ENCODE data around the gene SPATA20. TPM values are rescaled to one million over a fixed set of nuclear protein-coding genes. Genes with fewer than 3 reads are reported as not detected.

The SPATA20 gene
- total and polyA plus RNA-seq, 2 of the 4 experiments (the other 2 are of a cell fraction), result 17.0 to 35.0 TPM

- CTCF ChIA-PET, result interaction anchor here (1.2 kb wide), 1 partner anchor 12 kb away, joined by 5 read pairs; no protein-coding TSS in a partner anchor
- intact Hi-C loops (cut with micrococcal nuclease) (no loop called here), dilution Hi-C loops (cut with HindIII; ENCODE audit: low sequenced_read_pairs, unreplicated experiment) (no loop called here)
Measured at GRCh38 chr17:50563092-50563511, 16.1 kb downstream of the SPATA20 start.

More at GRCh38 chr17:50563092-50563511, 16.1 kb downstream of the SPATA20 start:
- Histone ChIP-seq H3K4me1 (ENCODE audit: control insufficient read depth, insufficient read depth, low read length) (peaks cover 9% of the 10 kb centered on the region; the same call in 1 of the 2 replicates), H2AFZ (replicated peaks; ENCODE audit: low read length, poor library complexity) (no peak overlapping the region), H3K18ac (ENCODE audit: low read depth, low read length) (no peak overlapping the region), H3K4ac (ENCODE audit: low read depth, low read length) (no peak overlapping the region), H2AK9ac (replicated peaks; ENCODE audit: low read depth, low read length, poor library complexity) (no peak overlapping the region), H3K4me3 (ENCODE audit: insufficient read depth, low read depth, low read length) (no peak overlapping the region), H3K56ac (ENCODE audit: extremely low read depth, insufficient read depth, low read length) (no peak overlapping the region), H4K20me1 (ENCODE audit: insufficient read depth, low read length) (peaks cover 3% of the 10 kb centered on the region; the same call in 1 of the 2 replicates), H3K9ac (ENCODE audit: low read depth, low read length) (no peak overlapping the region), H2BK5ac (ENCODE audit: low read depth, low read length, poor library complexity, severe bottlenecking) (no peak overlapping the region), H2BK20ac (ENCODE audit: low read depth, low read length) (no peak overlapping the region), H2BK120ac (ENCODE audit: low read depth, low read length) (no peak overlapping the region), H3K9me1 (ENCODE audit: insufficient read depth, low read length) (0 out of 2 replicates have a peak, but pooled peaks cover 5% of the 10 kb centered on the region), H3K23ac (ENCODE audit: low read depth, low read length) (no peak overlapping the region), H3K27ac (ENCODE audit: insufficient read depth, low read length) (no peak overlapping the region), H3K27me3 (ENCODE audit: control insufficient read depth, insufficient read depth, low read length) (peaks cover 83% of the 10 kb centered on the region), H3K14ac (replicated peaks; ENCODE audit: low read depth, low read length) (no peak overlapping the region), H4K8ac (ENCODE audit: low read depth in 2 of 2, low read length in 2 of 2) (no peak overlapping the region), H3K9me3 (ENCODE audit: control insufficient read depth, insufficient read depth, low read length) (no peaks in the 10 kb centered on the region), H4K91ac (ENCODE audit: insufficient read depth, low read depth, low read length) (no peak overlapping the region), H3K36me3 (ENCODE audit: control insufficient read depth, insufficient read depth, low read length) (no peaks in the 10 kb centered on the region), H2AK5ac (ENCODE audit: low read depth, low read length) (no peak overlapping the region), H3K4me2 (ENCODE audit: low read depth, low read length) (no peak overlapping the region), H3K79me1 (ENCODE audit: low read depth in 1 of 2, low read length in 2 of 2) (no peaks in the 10 kb centered on the region), H4K5ac (ENCODE audit: low read depth, low read length) (no peak overlapping the region), H2BK15ac (ENCODE audit: low read depth, low read length) (no peak overlapping the region)
- ATAC-seq (ENCODE audit: low read depth), result no peak
- no peak for TF ChIP-seq MXI1 (IDR thresholded peaks at IDR 0.05; ENCODE audit: borderline replicate concordance, low read depth, low read length)
- TF ChIP-seq, protein P1, sequence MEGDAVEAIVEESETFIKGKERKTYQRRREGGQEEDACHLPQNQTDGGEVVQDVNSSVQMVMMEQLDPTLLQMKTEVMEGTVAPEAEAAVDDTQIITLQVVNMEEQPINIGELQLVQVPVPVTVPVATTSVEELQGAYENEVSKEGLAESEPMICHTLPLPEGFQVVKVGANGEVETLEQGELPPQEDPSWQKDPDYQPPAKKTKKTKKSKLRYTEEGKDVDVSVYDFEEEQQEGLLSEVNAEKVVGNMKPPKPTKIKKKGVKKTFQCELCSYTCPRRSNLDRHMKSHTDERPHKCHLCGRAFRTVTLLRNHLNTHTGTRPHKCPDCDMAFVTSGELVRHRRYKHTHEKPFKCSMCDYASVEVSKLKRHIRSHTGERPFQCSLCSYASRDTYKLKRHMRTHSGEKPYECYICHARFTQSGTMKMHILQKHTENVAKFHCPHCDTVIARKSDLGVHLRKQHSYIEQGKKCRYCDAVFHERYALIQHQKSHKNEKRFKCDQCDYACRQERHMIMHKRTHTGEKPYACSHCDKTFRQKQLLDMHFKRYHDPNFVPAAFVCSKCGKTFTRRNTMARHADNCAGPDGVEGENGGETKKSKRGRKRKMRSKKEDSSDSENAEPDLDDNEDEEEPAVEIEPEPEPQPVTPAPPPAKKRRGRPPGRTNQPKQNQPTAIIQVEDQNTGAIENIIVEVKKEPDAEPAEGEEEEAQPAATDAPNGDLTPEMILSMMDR (conservative IDR thresholded peaks at IDR 0.05; ENCODE audit: low read depth, low read length), result no peak; the same call in 1 of the 2 replicates
- no peak for TF ChIP-seq POLR2A (IDR thresholded peaks at IDR 0.05; ENCODE audit: low read depth, low read length)
- TF ChIP-seq CEBPB (IDR thresholded peaks at IDR 0.05; ENCODE audit: low read depth, low read length), result no peak
- TF ChIP-seq RFX5 (IDR thresholded peaks at IDR 0.05; ENCODE audit: low read depth, low read length), result no peak
- TF ChIP-seq RAD21 (IDR thresholded peaks at IDR 0.05; ENCODE audit: low read length), result no peak
- no peak for TF ChIP-seq CHD1 (IDR thresholded peaks at IDR 0.05; ENCODE audit: low read depth, low read length)
- TF ChIP-seq MAZ (IDR thresholded peaks at IDR 0.05; ENCODE audit: borderline replicate concordance, low read depth, low read length), result no peak
- no peak for TF ChIP-seq SMC3 (IDR thresholded peaks at IDR 0.05; ENCODE audit: low read depth, low read length)
- TF ChIP-seq FOS (IDR thresholded peaks at IDR 0.05; ENCODE audit: low read depth, low read length), result no peak
- BruUV-seq (replicated peaks), result no TSS peak
- in situ Hi-C loops (cut with MboI; ENCODE audit: low sequenced_read_pairs), result no loop called here
- no CpG with 5 or more reads among the region's 4 CpGs for WGBS, 2 experiments (ENCODE audit: extremely low coverage in 2 of 2, insufficient read length in 1 of 2)
- POLR2A ChIA-PET (ENCODE audit: unreplicated experiment), result no interaction called here
- no peak for DNase-seq
